Brain microvascular endothelial cell (primary cell): ENCODE results near the gene IFNLR1.

Experiments used
- DNase-seq: peaks from one replicate; pipeline ENCODE4 v3.0.0-alpha.2; 2020
- H3K27ac ChIP-seq: fragments of 250-450 bp; sonication (Bioruptor Pico); 2 replicates; pipeline ENCODE4 v1.5.1; 2020; ENCODE audit warnings: mild to moderate bottlenecking, moderate library complexity
- H3K27me3 ChIP-seq: fragments of 250-450 bp; sonication (Bioruptor Pico); replicated peaks from 2 replicates; pipeline ENCODE4 v1.5.1; 2020; ENCODE audit warnings: mild to moderate bottlenecking
- H3K36me3 ChIP-seq: fragments of 250-450 bp; sonication (Bioruptor Pico); replicated peaks from 2 replicates; pipeline ENCODE4 v1.5.1; 2020; ENCODE audit warnings: mild to moderate bottlenecking
- H3K4me3 ChIP-seq: 2 replicates; pipeline ENCODE4 v1.5.1; 2011; ENCODE audit warnings: low read depth, mild to moderate bottlenecking, control low read depth, low read length, moderate library complexity
- CTCF ChIP-seq: IDR thresholded peaks from 2 replicates; pipeline ENCODE4 v1.5.1; 2011; ENCODE audit warnings: low read depth, mild to moderate bottlenecking, moderate library complexity, low read length, control low read depth, inconsistent platforms; ENCODE audit errors: missing control alignments
- in situ Hi-C: cut with HindIII; loops from 2 replicates; pipeline ENCODE4 v1.10.0; 2017; ENCODE audit warnings: low sequenced_read_pairs, low pct_ligation_motif_present

IFNLR1 gene

GRCh38 chr1:24189528-24189927 lies 2.4 kb upstream of the IFNLR1 start:
- H3K27ac ChIP-seq: no peak overlapping the region
- peaks cover 11% of the 10 kb centered on the region for H3K27me3 ChIP-seq
- H3K36me3 ChIP-seq: no peaks in the 10 kb centered on the region
- no peak for DNase-seq
- TF ChIP-seq CTCF: no peak
- in situ Hi-C loops: no loop called here
- no peak overlapping the region for H3K4me3 ChIP-seq

DNA sequence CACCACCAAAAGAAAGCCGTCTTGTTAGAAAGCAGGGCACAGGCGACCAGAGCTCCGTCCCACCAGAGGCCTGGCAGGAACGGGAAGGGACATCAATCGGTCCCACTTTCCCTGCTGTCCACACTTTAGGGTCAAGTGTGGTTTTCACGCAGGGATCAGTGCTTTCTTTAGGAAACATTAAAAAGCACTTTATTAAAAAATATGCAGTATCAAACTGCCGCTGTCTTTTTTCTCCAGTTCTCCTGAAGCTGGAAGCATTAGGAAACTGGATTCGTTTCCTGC lies 437 bp downstream of the IFNLR1 start:
- Histone ChIP-seq H3K36me3 (no peaks in the 10 kb centered on the region), H3K27ac (no peak overlapping the region), H3K27me3 (peaks cover 11% of the 10 kb centered on the region), H3K4me3 (peak overlapping the region; percentile 49)
- no peak for TF ChIP-seq CTCF
- in situ Hi-C loops: no loop called here
- DNase-seq: no peak

- H3K27ac ChIP-seq: no peak overlapping the region
- no peak for DNase-seq
- H3K36me3 ChIP-seq: no peaks in the 10 kb centered on the region
- no peak overlapping the region for H3K4me3 ChIP-seq
- peaks cover 11% of the 10 kb centered on the region for H3K27me3 ChIP-seq
- in situ Hi-C loops: no loop called here
- TF ChIP-seq CTCF: no peak
These were observed 918 bp downstream of the IFNLR1 start for GRCh38 chr1:24186031-24186710.

DNA sequence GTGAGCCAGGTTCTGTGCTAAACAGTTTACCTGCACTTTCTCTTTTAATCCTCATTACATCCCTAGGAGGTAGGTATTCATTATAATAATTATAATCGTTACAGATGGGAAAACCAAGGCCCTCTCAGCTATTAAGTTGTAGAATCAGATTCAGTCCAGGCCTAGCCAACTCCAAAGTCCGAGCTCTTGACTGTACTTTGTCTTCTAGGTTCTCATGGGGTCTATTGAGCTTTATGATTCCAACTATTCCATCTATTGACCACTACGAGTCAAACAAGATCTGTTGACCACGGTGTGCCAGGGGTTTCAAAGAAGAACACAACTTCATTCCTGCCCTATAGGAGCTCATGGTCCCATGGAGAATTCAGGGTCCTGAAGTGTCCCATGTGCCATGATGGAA lies 2.0 kb downstream of the IFNLR1 start:
- Histone ChIP-seq H3K4me3 (no peak overlapping the region), H3K36me3 (no peaks in the 10 kb centered on the region), H3K27me3 (peaks cover 11% of the 10 kb centered on the region), H3K27ac (no peak overlapping the region)
- in situ Hi-C loops: no loop called here
- no peak for DNase-seq
- TF ChIP-seq CTCF: no peak

DNA sequence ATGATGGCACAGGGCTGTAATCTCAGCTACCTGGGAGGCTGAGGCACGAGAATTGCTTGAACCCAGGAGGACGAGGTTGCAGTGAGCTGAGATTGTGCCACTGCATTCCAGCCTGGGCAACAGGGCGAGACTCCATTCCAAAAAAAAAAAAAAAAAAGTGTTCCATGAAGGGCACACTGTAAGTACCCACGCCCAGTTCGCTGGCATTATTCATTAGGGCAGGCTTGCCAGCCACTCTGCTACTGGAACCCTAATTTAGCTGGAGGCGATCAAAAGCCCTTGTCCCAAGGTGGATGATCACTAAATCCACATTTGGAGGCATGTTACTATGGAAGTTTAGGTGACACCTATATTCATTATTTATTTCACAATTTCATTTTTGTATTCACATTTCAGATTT lies 5.0 kb downstream of the IFNLR1 start:
- Histone ChIP-seq H3K36me3 (no peaks in the 10 kb centered on the region), H3K27me3 (peaks cover 6% of the 10 kb centered on the region)
- no peak for TF ChIP-seq CTCF

DNA sequence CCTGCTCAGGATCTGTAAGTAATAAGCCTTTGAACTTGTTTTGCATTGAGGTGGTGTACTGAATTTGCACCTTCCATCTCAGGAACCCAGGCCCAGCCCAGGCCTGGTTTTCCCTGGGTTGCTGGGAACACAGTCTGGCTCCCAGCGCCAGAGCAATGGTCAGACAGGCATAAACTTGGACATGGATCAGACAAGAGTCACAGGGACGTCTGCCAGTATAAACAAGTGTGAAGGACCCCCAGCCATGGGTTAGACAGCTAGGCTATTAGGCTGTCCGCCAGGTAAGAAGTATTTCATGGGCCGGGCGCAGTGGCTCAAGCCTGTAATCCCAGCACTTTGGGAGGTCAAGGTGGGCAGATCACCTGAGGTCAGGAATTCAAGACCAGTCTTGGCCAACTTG lies 5.5 kb downstream of the IFNLR1 start:
- DNase-seq: no peak
- Histone ChIP-seq H3K4me3 (no peak overlapping the region), H3K36me3 (no peaks in the 10 kb centered on the region), H3K27me3 (peaks cover 3% of the 10 kb centered on the region), H3K27ac (no peak overlapping the region)
- in situ Hi-C loops: no loop called here
- no peak for TF ChIP-seq CTCF

More for the DNA sequence above, 5.0 kb downstream of the IFNLR1 start:
- no peak overlapping the region for H3K27ac ChIP-seq
- DNase-seq: no peak
- in situ Hi-C loops: no loop called here
- H3K4me3 ChIP-seq: no peak overlapping the region
